ENCODE data around the gene NEIL3. TPM values are rescaled to one million over a fixed set of nuclear protein-coding genes. Genes with fewer than 3 reads are reported as not detected.

NEIL3 gene
- total and polyA plus RNA-seq, 2 of the 8 experiments (the other 6 are each of a cell fraction or from before 2014, with no cell fraction given) = 5.5 to 11.0 TPM

- Histone ChIP-seq H3K18ac (ENCODE audit: extremely low read depth, low read length) (no peak overlapping the region), H4K8ac (ENCODE audit: extremely low read depth, insufficient read depth, low read length) (no peak overlapping the region), H2BK20ac (ENCODE audit: low read length) (no peak overlapping the region), H3K27me3 (replicated peaks in 1 of 4; ENCODE audit: control insufficient read depth in 3 of 4, extremely low read depth in 1 of 4, insufficient read depth in 3 of 4, low read length in 3 of 4) (no peaks in the 10 kb centered on the region), H3K36me3 (ENCODE audit: control insufficient read depth in 2 of 4, insufficient read depth in 4 of 4, low read length in 3 of 4) (peaks cover 0 to 10% (median 5%) of the 10 kb centered on the region in 4 experiments; a peak in 3 of 8 replicates), H3K23ac (ENCODE audit: insufficient read length) (no peak overlapping the region), H3K56ac (replicated peaks; ENCODE audit: insufficient read length, low read depth, low read length) (no peak overlapping the region), H3K79me2 (ENCODE audit: control insufficient read depth in 1 of 2, insufficient read depth in 2 of 2, low read length in 2 of 2) (peaks cover 0 to 9% of the 10 kb centered on the region in 2 experiments; a peak in 1 of 4 replicates), H4K5ac (ENCODE audit: insufficient read length, low read depth, low read length) (no peak overlapping the region), H2BK15ac (ENCODE audit: low read length) (no peak overlapping the region), H3K27ac (ENCODE audit: low read depth, low read length) (no peak overlapping the region), H4K91ac (replicated peaks; ENCODE audit: insufficient read length, low read length) (no peak overlapping the region), H2BK120ac (replicated peaks; ENCODE audit: low read depth, low read length) (no peak overlapping the region), H3K4me1 (replicated peaks in 1 of 4; ENCODE audit: control insufficient read depth in 3 of 4, insufficient read depth in 4 of 4, low read length in 3 of 4) (no peaks in the 10 kb centered on the region), H3K9ac (replicated peaks in 1 of 4; ENCODE audit: extremely low read depth in 1 of 4, low read depth in 3 of 4, low read length in 3 of 4) (no peak overlapping the region), H3K79me1 (ENCODE audit: low read depth, low read length) (no peaks in the 10 kb centered on the region), H3K4ac (replicated peaks; ENCODE audit: insufficient read length, low read depth, low read length) (no peak overlapping the region), H3K4me2 (ENCODE audit: insufficient read depth in 1 of 2, low read depth in 2 of 2, low read length in 2 of 2) (no peak overlapping the region), H3K23me2 (ENCODE audit: low read depth, low read length) (no peaks in the 10 kb centered on the region), H3K4me3 (ENCODE audit: extremely low read depth in 1 of 4, insufficient read depth in 2 of 4, low read depth in 3 of 4, low read length in 4 of 4) (no peak overlapping the region), H2BK5ac (ENCODE audit: low read depth, low read length) (no peak overlapping the region), H2BK12ac (ENCODE audit: low read depth, low read length) (no peak overlapping the region), H4K20me1 (replicated peaks in 1 of 2; ENCODE audit: control insufficient read depth in 1 of 2, insufficient read depth in 2 of 2, low read length in 2 of 2) (no peaks in the 10 kb centered on the region), H2AK5ac (ENCODE audit: low read depth, low read length) (no peak overlapping the region), H3K14ac (ENCODE audit: insufficient read length) (no peak overlapping the region), H2AFZ (ENCODE audit: low read length) (no peak overlapping the region), H3K9me3 (ENCODE audit: insufficient read depth in 2 of 2, low read depth in 1 of 2, low read length in 1 of 2) (no peaks in the 10 kb centered on the region)
- TF ChIP-seq JUND (IDR thresholded peaks at IDR 0.05; ENCODE audit: low read length) (no peak), JUN (IDR thresholded peaks at IDR 0.05; ENCODE audit: low read depth, low read length) (no peak), TAF1 (IDR thresholded peaks at IDR 0.05; ENCODE audit: low read depth, low read length) (no peak), SP2 (IDR thresholded peaks at IDR 0.05; ENCODE audit: low read length) (no peak), SUZ12 (IDR thresholded peaks at IDR 0.05; ENCODE audit: low read length) (no peak), PHF8 (conservative IDR thresholded peaks at IDR 0.05; ENCODE audit: low read depth, low read length) (no peak), FOSL1 (IDR thresholded peaks at IDR 0.05; ENCODE audit: insufficient read depth, low read depth, low read length) (no peak), KDM1A (IDR thresholded peaks at IDR 0.05; ENCODE audit: borderline replicate concordance, low read length) (no peak), POU5F1 (IDR thresholded peaks at IDR 0.05; ENCODE audit: low read depth, low read length) (no peak), CTCF (IDR thresholded peaks at IDR 0.05; ENCODE audit: control extremely low read depth in 1 of 3, insufficient read depth in 1 of 3, low read depth in 1 of 3, low read length in 3 of 3) (no peak), BACH1 (IDR thresholded peaks at IDR 0.05; ENCODE audit: low read length) (no peak), GTF2F1 (IDR thresholded peaks at IDR 0.05; ENCODE audit: borderline replicate concordance, low read depth, low read length) (no peak), SIX5 (IDR thresholded peaks at IDR 0.05; ENCODE audit: low read depth, low read length) (no peak)
- FAIRE-seq (no peak), DNase-seq (ENCODE audit: low read depth in 1 of 2, low spot score in 2 of 2) (no peak)
- 93% methylated on average over 5 of the region's 5 CpGs; no CpG with 5 or more reads in 1 of the 2 experiments for WGBS, 2 experiments (ENCODE audit: extremely low coverage in 1 of 2, insufficient coverage in 1 of 2, insufficient read length in 1 of 2, insufficient replicate concordance in 2 of 2, low coverage in 1 of 2, low lambda C conversion rate in 2 of 2, missing lambda C conversion rate in 1 of 2)
- POLR2A ChIA-PET (ENCODE audit: partially characterized antibody) = no interaction called here
- CTCF ChIA-PET (ENCODE audit: partially characterized antibody) = no interaction called here
These were observed 11.0 kb downstream of the NEIL3 start for GRCh38 chr4:177320721-177321120.

Data from H1 (cell line).